GM10266 (cell line): Measurements from ENCODE around the gene RHOA.

Source experiments
- DNase-seq: peaks from one replicate; pipeline ENCODE4 v3.0.0; 2012; ENCODE audit errors: extremely low spot score
- TF ChIP-seq, protein P1 (sequence below): IDR thresholded peaks from 2 replicates; pipeline ENCODE4 v1.5.1; 2012; ENCODE audit warnings: mild to moderate bottlenecking, low read depth; ENCODE audit not compliant: control insufficient read depth, insufficient read depth; ENCODE audit errors: missing control alignments

RHOA gene

DNA sequence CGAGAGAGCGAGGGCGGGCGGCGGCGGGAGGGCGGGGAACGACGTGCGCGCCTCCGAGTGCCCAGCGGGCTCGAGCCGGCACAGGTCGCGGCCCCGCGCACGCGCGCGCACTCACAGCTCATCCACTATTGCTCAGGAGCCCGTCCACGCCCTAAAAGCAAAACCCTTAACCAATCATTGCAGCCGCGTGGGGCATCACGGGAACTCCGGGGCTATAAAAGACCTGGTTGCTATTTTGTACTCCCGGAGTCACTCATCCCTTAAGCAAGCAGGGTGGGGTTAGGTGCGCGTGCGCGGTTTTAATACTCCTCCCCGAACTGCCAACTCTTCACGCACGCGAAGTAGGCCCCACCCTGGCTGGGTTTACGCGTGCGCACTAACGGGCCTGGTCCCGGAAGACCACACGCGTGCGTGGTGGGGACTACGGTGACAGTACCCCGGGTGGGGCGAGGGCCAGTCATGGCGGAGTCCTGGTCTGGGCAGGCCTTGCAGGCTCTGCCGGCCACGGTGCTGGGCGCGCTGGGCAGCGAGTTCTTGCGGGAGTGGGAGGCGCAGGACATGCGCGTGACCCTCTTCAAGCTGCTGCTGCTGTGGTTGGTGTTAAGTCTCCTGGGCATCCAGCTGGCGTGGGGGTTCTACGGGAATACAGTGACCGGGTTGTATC, at the start of gene RHOA, which contains the start of gene TCTA:
Gene RHOA, minus strand, starts transcription at position 9 of the 664 bp plus-strand sequence. CDS start 36,387 bp downstream, outside the sequence.
Gene TCTA, plus strand, starts transcription at position 456 of the 664 bp plus-strand sequence. Its CDS starts 4 bp downstream, at position 460.
- peak; percentile 99 for DNase-seq
- TF ChIP-seq, protein P1, sequence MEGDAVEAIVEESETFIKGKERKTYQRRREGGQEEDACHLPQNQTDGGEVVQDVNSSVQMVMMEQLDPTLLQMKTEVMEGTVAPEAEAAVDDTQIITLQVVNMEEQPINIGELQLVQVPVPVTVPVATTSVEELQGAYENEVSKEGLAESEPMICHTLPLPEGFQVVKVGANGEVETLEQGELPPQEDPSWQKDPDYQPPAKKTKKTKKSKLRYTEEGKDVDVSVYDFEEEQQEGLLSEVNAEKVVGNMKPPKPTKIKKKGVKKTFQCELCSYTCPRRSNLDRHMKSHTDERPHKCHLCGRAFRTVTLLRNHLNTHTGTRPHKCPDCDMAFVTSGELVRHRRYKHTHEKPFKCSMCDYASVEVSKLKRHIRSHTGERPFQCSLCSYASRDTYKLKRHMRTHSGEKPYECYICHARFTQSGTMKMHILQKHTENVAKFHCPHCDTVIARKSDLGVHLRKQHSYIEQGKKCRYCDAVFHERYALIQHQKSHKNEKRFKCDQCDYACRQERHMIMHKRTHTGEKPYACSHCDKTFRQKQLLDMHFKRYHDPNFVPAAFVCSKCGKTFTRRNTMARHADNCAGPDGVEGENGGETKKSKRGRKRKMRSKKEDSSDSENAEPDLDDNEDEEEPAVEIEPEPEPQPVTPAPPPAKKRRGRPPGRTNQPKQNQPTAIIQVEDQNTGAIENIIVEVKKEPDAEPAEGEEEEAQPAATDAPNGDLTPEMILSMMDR = no peak

- DNase-seq = no peak
- TF ChIP-seq, protein P1 = no peak
Measured at GRCh38 chr3:49460956-49461355, 49.2 kb upstream of the RHOA start.

DNA sequence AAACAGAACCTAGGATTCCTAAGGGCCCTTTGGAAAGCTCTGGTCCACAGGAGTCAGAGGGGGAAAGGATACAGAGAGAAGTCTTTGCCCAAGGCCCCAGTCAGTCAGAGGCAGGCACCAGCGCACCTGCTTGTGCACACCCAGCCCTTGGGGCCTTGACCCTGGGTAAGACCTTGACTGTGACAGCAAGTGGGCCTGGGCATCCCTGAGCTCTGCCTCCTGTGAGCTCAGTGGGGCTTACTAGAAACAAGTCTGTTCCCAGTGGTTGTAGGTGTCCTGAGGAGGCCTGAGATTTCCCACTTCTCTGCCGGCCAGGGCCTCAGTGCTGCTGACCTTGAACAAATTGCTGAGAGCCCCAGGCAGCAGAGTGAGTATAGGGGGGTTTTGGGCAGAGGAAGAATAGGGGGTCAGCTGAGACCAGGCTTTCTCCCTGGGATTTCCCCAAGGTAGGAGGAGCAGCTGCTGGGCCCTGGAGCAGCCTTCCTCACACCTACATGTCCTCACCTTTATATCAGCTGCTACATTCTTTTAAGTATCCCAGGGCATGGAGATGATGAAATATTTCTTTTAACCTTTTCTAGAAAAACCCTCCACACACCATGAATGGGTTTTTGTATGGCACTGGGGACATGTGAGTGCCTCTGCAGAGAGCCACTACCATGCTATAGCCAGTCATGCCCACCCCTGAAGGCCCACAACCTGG, 48.6 kb upstream of the RHOA start:
- TF ChIP-seq, protein P1 = no peak
- DNase-seq = no peak

- no peak for DNase-seq
- TF ChIP-seq, protein P1 = no peak
Measured at GRCh38 chr3:49456466-49456865, 44.7 kb upstream of the RHOA start.

- TF ChIP-seq, protein P1 = no peak
- no peak for DNase-seq
Measured at GRCh38 chr3:49454898-49455681, 43.3 kb upstream of the RHOA start.

DNA sequence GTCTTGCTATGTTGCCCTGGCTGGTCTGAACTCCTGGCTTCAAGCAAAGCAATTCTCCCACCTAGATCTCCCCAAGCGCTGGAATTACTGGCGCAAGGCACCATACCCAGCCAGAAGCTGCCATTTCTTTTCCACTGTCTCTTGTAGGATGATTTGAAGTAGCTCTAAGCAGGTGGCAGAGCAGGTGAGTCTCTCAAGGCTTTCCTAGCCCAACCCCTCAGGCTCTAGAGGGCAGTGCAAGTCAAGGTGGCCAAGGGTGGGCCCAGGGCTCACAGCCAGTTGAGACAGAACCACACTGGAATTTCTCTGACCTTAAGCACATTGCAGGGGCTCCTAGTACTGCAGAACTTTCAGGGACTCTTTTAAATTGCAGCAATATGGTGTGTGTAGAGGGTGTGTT, 42.7 kb upstream of the RHOA start:
- TF ChIP-seq, protein P1 = peak; percentile 31
- DNase-seq = peak; percentile 6
